ENCODE data around the gene PDE11A.
"Not testable (repeated sequence)": the region's sequence is repeated elsewhere in the genome, so short reads cannot be mapped to it uniquely, and the experiment has no call there.

The PDE11A gene

DNA sequence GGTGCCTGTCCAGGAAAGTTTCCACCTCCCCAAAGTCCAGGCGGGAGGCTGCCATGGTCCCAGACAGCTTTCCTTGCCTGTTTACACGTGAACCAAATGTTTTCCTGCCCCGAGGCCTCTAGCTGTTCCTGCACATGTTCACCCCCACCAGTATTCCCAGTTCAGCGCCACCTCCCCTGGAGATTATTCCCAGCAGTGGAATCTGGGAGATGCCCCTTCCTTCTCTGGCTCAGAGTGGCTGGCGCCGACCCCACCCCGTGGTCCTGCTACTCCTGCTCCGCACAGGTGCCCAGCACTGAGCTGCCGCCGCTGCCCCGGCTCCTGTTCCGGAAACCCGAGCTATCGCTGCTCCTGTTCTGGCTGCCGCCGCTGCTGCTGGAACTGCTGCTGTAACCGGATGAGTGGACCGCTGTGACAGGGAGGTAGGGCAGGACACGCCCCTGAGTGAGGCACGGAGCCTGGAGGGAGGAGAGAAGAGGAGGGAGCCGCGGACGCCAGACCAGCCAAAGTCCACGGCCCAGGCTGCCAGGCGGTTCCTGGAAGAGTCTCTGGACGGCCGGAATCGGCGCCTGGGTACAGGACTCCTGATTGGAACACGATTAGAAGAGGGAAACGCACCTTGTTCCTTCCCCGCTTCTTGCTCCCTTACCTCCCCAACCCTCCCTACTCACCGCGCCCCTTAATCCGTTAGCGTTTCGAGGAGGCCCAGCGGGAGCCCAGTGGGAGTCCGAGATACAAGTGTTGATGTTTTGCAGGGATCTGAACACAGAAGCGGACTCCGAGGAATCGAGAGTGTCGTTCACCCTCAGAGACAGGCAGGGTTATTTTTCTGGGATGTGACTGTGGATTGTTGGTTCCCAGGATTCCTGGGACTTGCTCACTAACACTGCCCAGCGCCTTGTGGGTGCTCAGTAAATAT lies at the start of gene PDE11A:
PDE11A (minus strand) TSS at position 395 of the 919 bp plus-strand sequence; CDS start at position 55, 340 bp downstream.
- DNase-seq, result peak; percentile 89

DNA sequence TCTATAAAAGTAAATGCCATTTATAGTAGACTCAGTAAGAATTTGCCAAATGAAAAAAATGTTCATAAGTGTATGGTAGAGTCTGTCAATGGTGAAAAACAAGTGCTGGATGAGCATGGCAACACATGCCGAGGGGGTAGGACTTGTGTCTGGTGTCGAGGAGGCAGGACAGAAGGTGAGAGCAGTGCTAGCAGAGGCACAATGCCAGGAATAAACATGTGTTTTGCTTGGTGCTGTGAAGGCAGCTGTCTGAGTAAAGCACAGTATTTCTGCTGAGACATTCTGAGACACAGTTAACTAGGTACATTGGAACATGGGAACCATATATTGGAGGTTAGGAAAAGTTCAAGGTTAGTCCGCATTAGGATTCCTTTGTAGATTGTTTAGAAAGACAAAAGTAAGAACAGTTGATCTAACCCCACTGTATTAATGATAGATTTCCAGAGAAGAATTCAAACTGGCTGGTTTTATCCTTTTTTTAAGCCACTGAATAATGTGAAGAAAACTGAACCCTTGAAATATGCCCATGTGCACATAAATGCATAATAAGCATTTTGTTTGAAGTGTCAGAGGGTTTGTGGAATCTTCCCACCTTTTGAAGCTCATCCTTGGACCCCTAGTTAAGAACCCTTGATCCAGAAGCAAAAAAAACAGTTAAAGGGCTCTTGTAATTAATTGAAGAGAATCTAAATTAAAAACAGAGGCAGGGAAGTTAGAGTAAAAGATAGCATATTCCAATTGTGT lies 46.8 kb upstream of the PDE11A start:
- DNase-seq, result no peak

DNA sequence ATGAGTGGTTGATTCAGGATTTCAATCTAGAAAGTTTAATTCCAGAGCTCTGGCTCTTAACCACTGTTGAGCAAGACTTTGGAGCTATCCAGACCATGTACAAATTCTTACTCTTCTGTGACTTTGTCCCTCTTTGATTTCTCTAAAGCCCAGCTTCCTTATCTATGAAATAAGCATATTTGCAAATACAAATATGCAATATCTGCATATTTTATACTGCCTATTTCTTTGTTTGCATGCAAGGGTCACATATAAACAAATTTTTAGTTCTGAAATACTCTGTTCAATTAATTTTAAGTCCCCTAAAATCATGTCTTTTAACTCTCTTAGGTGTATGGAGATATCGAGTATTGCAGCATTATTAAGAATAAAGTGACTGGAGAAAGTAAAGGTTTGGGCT lies 45.1 kb upstream of the PDE11A start:
- no peak for DNase-seq

- DNase-seq, result no peak
Observed at GRCh38 chr2:178115271-178115670, 42.7 kb upstream of the PDE11A start.

- DNase-seq, result no peak
Observed at GRCh38 chr2:178114462-178114861, 41.9 kb upstream of the PDE11A start.

GRCh38 chr2:178112202-178113152 lies 39.9 kb upstream of the PDE11A start, which contains the start of gene RBM45:
Gene RBM45, plus strand, starts transcription at chr2:178112437. Its CDS starts 110 bp downstream, at chr2:178112547.
- DNase-seq, result peak; percentile 96

- DNase-seq, result no peak
Observed at GRCh38 chr2:178111743-178112142, 39.2 kb upstream of the PDE11A start.

GRCh38 chr2:178110681-178111080 lies 38.1 kb upstream of the PDE11A start:
- no peak for DNase-seq

- DNase-seq, result peak; percentile 23
Observed at GRCh38 chr2:178109813-178110212, 37.2 kb upstream of the PDE11A start.

- DNase-seq, result no peak
Observed at GRCh38 chr2:178108176-178108575, 35.6 kb upstream of the PDE11A start.

DNA sequence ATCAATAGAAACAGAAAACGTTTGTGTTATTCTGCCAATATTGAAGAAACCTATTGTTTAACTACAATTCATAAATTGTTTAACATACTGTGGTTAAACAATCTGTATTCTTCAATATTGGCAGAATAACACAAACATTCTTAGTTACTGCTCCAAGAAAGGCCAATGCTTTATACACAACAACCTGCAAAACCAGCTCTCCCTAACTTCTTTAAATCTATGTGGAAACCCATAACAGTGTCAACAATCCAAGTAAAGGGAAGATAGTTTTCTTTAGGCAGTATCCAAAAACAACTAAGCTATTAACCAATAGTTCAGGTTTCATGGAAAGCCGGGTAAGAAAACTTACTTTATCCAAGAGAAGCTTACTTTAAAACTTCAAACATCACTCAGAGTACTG lies 33.5 kb upstream of the PDE11A start:
- DNase-seq, result no peak

- no peak for DNase-seq
Observed at GRCh38 chr2:178105566-178105965, 33.0 kb upstream of the PDE11A start.

DNA sequence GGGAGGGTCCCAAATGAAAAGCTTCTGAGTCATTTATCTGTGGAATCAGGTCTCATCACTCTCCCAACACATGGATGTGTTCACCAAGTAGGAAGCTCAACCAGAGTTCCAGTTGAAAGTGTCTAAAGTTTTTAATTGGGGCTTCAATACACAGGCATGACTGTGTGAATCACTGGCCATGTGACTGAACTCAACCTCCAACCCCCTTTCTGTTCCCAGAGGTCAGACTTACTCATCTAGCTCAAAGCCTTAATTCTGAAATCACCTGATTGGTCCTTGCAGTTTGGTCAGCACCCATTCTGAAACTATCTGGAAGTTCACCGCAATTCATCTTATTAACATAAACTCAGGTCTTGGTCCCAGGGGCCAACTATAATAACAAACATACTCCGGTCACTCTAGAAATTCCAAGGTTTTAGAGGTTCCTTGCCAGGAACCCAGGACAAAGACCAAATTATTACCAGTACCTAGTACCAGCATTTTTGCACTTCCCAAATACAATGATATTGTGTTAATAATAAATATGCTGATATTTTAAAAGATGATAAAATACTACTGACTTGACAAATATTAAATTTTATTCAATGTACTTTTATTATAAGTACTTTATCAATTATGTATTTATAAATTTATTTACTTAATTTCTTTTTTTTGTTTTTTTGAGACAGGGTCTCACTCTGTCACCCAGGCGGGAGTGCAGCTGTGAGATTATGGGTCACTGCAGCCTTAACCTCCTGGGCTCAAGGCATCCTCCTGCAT lies 28.9 kb upstream of the PDE11A start:
- DNase-seq, result no peak

GRCh38 chr2:178093471-178093870 lies 20.9 kb upstream of the PDE11A start:
- DNase-seq, result no peak

DNA sequence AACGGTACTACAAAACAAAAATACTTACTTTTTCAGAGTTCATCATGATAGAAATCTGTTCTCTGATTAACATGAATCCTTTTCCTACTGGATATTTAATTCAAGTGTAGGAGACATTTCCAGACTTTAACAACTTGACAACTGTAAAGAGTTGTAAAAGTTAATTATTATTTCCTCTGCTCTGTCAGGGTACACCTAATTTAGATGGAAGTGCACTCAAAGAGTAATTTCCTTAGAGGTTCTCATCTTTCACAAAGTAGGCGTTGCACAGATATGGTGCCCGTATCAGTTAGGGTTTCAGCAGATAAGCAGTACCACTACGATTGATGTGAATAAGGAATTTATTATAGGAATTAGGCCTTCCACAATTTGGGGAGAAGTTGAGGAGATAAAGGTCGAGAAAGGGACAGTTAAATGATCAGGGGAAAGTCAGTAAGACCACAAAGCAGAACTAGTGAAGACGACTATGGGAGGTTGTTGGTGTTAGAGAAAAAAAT lies 16.2 kb upstream of the PDE11A start:
- no peak for DNase-seq

- DNase-seq, result no peak
Observed at GRCh38 chr2:178084273-178084672, 11.7 kb upstream of the PDE11A start.

GRCh38 chr2:178082408-178083045 lies 9.9 kb upstream of the PDE11A start:
- no peak for DNase-seq

GRCh38 chr2:178079279-178079678 lies 6.7 kb upstream of the PDE11A start:
- DNase-seq, result not testable (repeated sequence)

DNA sequence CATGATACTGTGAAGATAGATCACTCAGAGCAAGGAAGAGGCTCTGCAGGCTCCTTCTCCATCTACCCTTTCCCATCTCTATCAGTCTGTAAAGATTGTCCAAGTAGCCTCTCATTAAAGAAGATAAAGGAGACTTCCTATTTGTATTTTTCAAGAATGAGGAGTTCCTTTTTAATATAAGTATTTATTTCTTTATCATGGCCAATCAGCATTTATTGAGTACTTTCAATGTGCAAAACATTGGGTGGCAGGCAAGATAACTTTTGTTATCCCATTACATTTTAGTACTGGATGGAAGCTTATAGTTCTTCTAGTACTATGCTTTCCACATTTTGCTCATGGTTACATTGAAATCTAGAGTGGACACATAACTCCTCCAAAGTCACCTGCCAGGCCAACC lies 3.6 kb upstream of the PDE11A start:
- DNase-seq, result no peak

- DNase-seq, result no peak
Observed at GRCh38 chr2:178075006-178075326, 2.4 kb upstream of the PDE11A start.

All from retina (tissue), 1 donor.